Activated T-helper 9 cell treated with anti-CD3 and anti-CD28 coated beads, Interleukin-2, amount 50 U/mL, for 16 hours (primary cell): ENCODE measurements around the gene SCNM1.
A peak's percentile ranks its signal among the peaks of the same experiment; 100 is the strongest.

Experiments
- DNase-seq: peaks from one replicate; pipeline ENCODE4 v3.0.0-alpha.2; 2020; ENCODE audit warnings: low read depth

Gene SCNM1, protein sequence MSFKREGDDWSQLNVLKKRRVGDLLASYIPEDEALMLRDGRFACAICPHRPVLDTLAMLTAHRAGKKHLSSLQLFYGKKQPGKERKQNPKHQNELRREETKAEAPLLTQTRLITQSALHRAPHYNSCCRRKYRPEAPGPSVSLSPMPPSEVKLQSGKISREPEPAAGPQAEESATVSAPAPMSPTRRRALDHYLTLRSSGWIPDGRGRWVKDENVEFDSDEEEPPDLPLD

DNA sequence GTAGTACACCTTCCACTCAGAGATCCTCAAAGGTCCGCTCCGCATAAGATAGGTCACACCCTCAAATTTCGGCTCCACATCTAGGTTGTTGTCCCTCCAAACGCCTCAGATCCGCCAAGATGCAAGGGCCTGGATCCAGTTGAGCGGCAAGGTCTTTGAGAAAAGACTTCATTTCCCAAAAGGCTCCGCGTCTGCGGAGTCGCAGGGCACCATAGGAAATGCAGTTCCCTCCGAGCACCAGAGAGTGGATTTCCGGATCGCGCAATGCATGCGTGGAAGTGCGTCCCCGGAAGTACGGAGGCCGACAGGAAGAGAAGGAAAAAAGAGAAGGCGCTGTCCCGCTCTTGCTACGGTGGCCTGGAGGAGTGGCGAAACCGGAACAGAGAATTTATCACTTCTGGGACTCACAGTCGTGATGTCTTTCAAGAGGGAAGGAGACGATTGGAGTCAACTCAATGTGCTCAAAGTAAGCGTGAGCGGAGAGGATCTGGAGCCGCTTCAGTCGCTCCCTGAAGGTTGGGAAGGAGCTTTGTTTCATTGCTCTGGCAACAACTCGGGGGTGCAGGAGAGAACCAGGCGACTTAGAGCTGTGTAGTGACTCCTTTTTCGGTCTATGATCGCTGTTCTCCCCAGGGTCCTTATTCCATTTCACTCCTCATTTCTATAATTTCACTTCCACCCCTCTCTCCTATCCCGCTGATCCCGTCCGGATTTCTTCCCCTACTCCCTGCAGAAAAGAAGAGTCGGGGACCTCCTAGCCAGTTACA lies at the start of gene SCNM1, which contains the start of gene LYSMD1:
TSS of gene SCNM1 (plus strand) at position 407 of the 767 bp plus-strand sequence. CDS start at position 416, 9 bp downstream.
TSS of gene LYSMD1 (minus strand) at position 165 of the 767 bp plus-strand sequence. CDS start 644 bp downstream, outside the sequence.
- peak; percentile 91 for DNase-seq

DNA sequence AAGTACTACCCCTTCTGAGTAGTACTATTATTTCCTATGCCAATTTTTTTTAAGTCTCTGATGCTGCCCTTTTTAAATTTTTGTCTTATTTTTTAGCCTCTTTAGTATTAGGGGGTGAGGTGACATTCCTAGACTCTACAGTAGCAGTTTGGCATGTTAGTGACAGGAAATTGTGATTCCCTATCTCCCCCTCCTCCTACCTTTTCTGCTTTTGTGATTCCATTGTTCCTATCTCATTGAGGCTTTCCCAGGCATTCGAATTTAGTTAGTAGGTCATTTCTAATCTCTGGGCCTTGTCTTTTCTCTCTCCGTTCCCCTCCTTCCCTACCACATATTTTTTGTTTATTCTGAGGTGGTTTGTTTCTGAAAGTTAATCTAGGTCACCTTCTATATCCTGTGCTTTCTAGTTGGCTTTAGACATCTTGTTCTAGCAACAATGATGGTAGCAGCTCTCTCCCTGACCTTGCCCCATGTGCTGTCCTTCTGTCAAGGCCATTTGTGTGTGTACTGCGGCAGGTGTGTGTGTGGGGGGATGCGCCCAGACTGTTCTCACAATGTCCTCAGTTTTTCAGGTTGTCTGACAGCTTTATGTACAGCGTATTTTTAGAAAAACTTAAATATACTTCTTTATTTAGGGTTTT lies 41.1 kb upstream of the SCNM1 start:
- DNase-seq = no peak

DNA sequence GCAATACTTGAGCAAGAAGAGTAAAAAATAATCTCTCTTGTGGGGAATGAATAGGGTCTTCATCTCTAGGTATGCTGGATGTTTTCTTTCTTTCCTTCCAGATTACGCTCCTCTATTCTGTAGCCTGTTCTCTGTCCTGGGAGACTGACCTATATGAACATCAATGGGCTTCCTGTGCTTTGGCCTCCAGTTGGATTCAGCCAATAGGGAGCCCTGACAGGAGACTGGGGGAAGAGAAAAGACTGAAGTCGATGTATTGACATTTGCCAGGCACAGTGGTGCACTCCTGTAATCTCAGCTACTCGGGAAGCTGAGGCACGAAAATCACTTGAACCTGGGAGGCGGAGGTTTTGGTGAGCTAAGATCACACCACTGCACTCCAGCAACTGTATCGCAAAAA lies 37.1 kb upstream of the SCNM1 start:
- DNase-seq = no peak

DNA sequence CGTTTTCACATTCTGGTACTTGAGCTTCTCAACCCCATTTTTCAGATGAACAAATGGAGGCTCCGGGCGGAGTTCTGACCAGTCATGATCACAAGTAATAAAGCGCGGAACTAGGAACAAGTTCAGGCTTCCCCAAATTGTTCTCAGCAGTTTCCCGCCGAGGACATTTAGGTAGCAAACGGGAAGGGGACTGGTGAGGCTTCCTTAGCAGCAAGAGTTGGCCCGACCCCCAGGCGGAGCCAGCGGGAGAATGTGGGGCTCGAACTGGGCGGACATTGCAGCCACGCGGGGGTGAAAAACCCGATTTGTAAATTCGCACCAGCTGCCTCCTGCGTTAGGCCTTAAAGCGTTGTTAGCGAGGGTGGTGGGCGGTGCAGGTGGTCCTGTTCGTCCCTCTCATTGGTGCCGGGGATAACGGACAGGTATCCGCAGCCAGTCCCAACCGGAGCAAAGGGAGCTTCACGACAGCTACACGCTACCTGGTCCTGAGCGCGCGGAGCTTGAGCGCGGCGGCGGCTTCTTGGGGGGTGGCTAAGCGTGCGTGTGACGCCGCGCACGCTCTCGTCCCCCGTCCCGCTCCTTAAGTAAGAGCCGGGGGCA lies 34.9 kb upstream of the SCNM1 start:
- peak; percentile 53 for DNase-seq

DNA sequence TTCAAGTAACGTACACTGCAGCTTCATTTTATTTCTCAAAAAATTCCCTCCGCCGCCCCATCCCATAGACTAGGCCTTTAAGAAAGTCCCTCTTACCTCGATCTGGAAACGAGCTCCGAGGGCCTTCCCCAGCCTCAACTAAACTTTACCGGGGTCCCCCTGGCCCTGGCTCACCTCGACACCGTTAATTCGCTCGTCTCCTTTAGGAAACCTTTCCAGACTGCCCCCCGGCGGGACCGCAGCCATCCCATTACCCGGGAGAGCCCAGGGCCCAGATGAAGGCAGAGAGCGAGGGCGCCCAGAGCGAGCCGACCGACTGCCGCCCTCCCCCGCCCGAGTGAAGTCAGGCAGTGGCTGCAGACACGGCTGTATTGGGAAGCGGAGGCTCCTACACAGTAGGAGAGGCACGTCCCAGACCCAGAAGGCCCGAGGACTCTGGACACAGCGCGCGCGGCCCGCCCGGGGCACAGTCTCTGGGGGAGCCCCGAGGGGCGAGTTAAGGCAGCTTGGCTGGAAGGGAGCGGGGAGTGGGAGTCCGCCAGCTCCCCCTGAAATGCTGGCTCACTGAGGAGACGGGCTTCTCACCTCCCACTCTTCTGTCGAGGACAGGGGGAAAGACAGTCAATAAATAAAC lies 34.1 kb upstream of the SCNM1 start:
- DNase-seq = no peak

DNA sequence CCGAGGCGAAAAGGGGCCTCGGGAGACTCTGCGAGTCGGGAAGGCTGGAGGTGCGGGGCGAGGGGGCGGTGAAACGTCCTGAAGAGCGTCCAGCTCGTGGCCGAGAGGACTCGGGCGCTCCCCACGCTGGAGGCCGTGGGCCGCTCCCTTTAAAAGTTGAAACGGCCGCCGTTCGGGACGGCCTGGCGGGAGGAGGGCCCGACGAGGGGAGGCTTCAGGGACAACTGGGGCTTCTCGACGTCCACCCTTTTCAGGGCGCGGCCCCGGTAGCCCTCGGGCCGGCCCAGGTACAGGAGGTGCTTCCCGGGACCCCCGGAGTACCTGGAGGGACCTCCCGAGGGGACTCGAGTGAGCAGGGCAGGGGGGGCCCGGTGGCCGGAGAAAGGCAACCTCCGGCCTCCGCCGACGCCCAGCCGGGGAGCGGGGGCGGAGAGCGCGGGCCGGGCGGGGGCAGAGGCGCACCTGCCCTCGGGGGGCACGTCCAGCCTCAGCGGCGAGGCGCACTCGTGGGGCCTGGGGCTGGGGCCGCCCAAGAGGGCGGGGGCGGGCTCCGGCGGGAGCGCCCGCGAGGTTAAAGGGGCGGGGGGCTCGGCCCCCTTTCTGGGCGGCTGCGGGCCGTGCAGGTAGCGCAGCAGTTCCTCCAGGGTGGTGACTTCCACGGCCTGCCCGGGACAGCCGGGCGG lies 33.5 kb upstream of the SCNM1 start:
- DNase-seq = no peak

DNA sequence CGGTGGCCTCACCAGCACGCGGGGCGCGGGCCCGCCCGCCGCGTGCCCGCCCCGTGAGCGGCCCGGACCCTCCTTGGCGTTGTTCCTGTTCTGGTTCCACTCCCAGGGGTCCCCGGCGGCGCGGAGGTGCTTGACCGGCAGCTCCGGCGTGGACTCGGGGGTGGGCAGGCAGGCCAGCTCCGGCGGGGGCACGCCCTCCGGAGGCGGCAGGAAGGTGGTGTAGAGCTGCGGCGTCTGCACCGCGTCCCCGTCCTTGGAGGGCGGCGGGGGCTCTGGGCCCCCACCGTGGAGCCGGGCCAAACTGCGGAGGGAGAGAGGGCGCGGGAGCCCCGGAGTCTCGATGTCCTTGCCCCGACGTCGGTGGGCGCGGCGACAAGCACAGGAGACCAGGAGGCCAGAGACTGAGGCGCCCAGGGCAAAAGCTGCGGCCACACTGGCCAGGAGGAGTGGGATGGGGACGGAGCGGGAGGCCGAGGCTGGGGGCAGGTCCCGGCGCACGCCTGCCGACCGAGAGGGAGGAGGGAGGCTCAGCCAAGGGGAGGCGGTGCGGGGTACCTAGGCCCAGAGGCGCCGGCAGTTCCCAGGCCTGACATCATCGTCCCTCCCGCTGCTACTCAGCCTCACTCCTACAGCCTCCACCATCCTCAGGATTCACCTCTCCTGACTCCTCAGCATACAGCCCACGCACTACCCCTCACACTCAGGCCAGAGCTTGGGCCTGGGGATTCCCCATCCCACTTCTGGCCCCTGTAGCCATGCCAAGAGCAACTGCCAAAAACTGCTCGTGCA lies 32.7 kb upstream of the SCNM1 start:
- DNase-seq = no peak

DNA sequence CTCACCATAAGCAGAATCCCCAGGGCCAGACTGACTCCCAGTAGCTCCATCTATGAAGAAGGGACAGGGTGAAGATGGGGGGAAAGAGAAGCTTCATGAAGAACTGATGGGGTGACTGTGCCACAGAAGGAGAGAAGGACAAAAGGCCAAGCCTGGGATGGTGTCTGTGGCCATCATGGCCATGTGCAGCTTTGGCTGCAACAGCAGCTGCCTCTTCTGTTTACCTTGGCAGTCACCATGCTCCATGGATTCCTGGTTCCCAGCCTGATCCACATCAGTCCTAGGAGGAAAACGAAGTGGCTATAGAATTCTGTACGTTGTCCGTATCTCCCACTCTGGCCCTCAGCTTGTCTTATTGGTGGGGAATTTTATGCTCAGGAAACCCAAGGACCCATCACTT lies 31.5 kb upstream of the SCNM1 start:
- DNase-seq = no peak

DNA sequence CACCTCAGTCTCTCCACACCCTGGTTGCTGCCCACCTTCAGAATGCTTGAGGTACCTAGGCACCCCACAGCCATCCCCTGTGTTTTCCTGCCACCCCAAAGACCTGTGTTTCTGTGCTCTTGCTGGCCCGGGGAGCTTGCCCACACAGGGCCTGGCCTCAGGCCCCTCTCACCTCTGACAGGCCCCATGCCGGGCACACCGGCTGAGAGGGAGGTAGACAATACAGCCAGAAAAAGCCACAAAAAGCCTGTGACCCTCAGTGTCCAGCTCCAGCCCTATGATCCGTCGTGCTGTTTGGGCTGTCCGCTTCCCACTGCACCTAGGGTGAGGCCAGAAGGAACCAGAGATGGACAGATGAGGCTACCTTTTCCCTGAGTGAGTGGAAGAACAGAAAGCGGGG lies 31.0 kb upstream of the SCNM1 start:
- no peak for DNase-seq

DNA sequence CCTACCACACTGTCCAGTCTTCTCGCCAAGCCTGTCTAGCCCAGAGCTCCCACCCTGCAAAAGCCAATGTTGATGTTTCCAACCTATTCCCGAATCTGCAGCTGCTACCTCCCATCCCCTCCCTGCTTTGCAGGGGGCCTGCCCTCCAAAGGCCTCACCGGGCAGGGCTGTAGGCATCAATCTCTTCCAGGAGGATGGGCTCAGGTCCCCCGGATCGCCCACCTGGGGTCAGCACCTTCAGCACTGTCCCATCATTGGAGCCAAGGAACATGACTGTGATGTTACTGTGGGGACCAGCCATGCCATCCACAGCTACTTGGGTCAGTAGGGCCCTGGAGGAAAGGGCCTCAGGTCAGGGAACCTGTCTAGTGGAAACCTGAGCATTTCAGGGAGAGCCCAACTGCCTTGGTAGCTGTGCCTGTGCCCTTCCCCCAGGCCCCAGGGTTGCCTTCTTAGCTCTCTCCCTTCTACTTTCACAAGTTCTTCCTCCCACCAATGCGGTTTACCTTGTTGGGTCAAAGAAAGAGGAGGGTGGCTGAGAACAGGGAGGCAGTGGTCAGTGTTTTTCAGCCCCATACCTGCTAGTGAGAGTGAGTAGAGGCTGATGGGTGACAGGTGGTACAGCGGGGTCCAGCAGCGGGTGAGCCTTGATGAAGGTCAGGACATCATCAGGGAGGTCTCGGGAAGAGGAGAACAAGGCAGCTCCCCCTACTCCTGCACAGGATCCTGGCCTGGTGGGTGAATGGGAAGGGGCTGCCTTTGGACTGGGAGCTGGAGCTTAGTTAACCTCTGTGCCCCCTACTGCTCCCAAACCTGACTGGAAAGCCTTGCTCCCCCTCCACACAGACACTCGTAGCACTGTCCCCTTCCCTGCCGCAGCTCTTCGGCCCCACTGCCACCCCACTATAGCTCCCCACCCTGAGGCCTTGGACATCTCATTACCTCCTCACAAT lies 30.2 kb upstream of the SCNM1 start:
- DNase-seq = no peak

DNA sequence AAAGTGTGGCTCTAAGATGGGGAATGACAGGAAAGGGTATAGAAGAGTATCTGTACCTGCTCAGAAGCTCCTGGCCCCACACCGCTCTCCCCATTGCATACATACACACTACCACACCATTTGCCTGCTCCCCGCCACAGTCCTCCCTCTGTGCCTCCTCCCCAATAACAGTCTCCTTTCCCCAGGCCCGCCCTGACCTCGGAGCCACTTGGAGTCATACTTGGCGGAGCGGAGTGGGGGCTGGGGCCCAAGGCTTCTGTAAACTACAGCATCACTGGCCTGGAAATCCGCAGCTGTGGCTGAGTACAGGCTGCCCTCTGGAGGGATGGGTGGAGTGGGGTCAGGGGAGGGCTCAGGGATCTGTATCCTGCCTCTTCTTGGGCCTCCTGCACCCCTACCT lies 28.2 kb upstream of the SCNM1 start:
- DNase-seq = no peak

DNA sequence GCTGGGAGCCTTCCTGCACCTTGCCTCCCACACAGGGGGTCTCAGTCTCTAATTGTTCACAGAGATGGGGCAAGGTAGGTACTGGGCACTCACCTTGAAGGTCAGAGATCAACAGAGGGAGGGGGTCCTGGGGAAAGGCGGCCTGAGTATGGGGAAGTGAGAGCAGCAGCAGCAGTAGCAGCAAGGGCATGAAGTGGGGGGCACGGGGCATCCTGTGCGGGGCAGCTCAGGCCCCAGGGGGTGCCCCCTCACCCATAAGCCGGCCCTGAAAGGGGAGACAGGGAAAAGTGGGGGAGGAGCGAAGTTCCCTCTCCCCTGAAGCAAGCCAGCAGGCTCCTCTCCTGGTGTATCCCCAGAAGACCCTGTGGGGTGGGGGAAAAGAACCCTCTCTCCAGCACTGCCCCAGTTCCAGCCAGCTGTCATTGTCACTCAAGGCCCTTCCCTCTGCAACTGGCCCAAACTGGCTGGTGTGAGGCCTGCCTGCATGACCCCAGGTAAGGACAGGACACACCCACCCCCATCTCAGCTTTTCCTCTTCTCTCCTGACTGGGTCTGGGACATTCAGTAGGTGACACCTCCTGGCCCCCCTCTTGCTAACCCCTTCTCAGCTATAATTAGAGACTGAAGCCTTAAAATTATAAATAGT lies 23.4 kb upstream of the SCNM1 start:
- DNase-seq = no peak

DNA sequence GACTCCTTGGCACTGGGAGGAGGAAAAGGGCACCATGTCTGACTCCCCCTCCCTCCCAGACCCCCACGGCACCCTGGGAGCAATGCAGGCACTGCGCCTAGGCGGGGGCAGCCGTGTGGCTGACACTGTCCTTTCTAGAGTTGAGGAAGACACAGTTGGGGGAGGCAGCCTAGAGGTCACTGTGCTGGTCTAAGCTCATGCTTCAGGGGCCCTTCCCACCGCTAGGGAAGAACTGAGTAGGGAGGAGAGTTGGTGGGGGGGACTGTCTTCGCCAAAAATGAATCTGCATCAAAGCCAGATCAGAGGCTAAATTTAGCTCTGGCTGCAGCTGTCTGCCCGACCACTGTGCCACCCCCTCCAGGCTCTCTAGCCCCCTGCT lies 22.9 kb upstream of the SCNM1 start:
- DNase-seq = no peak

DNA sequence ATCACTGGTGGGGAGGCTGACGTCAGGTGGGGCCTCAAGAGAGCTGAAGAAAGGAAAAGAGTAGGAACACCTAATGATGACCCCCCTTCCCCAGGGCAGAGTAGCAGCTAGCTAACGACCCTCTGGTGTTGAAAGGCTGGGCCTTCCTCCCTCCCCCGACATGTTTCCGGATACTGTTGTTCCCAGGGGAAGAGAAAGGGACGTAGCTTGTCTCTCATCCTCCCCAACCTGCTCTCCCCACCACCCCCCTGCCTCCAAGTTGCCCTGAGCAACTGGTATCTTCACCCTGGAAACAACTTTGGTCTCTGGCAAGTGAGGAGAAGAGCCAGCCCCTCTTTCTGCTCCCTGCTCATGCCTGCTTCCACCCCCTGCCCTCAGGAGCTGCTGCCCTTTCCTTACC lies 22.0 kb upstream of the SCNM1 start:
- no peak for DNase-seq

DNA sequence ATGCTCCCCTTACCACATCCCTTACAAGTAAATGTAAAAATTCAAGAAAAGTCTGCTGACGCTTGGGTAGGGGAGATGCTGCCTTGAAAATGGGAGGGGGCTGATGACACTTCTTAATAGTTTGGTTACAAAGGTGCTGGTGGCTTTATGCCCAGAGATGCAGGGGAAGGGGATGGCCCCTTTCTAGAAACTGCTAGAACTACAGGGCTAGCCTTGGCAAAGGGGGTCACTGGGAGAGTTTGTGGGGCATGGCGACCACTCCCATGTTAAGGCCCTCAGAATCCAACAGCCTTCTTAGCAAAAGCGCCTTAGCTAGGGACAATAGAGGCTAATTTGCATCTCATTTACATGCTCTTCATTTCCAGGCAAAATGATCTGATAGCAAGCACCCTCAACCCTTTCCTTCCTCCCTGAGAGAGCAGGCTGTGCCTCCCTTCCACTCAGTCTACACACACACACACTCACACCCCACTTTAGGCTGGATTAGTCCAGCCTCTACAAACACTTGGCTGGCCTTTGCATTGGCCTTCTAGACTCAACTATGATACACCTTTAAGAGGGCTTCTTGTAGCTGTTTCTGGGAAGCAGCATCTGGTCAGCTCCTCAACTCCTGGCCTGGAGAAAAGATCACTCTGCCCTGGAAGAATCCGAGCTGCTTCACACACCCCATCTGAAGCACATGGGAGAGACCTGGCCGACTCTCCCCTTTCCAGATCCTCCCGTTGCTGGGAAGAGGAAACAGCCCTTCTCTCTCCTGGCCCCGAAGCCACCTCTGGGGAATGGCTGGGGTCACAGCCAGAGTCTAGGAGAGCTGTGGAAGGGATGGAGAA lies 21.3 kb upstream of the SCNM1 start:
- DNase-seq = no peak

DNA sequence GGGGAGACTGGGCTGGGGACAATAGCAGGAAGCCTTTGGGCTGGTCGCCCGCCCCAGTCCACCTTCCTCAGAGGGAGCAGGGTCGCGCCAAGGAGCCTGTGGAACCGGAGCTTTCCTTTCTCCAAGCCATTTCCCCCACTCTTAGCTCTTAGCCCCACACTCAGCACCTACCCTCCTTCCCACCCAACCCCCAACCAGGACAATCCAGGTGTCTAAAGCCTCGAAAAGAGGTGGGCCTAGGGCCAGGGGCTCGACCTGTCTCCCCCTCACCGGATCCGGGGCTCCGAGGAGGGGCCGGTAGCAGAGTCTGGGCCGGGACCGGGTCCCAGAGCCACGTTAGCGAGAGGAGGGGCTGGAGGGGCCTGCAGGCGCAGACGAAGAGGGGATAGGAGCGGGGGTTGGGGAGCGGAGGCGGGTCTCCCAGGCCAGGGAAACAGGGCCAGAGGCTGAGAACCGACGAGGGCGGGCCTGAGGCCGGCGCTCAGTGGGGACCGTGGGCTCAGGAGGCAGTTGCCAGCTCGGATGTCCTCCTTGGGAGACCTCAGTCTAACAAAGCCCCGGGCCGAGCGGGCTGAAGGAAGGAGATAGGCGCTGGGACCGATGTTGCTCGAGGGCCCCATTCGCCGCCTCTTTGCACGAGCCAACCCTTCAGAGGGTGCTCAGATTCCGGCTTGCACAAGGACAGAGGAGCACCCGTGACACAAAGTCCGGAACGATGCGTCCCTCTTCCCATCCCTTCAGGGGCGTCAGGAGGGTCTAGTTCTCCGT lies 20.5 kb upstream of the SCNM1 start:
- no peak for DNase-seq

DNA sequence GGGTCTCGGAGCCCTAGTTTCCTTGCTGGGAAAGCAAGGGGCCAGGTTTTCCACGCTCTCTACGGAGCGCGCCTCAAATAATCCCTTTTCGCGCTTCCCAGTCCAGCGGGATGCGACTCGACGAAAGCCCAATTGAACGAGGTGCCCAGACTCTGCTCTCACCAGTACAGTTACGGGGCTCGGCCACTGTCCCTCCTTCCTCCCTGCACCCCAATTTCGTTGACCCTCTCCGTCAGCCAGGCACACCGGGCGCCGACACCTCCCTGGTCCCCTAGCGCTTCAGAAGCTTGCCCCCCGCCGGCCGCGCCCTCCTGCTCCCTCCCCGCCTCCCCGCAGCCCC lies 19.9 kb upstream of the SCNM1 start:
- DNase-seq = no peak
